AG10803 (cell line): ENCODE results near the gene SBF1.

Experiments
- DNase-seq: peaks from one replicate; pipeline ENCODE4 v3.0.0; 2010; ENCODE audit warnings: low read depth
- H3K4me3 ChIP-seq: 2 replicates; pipeline ENCODE4 v1.5.1; 2011; ENCODE audit warnings: mild to moderate bottlenecking, low read length, control low read depth
- TF ChIP-seq, protein P1 (sequence below): conservative IDR thresholded peaks from 2 replicates; pipeline ENCODE4 v1.5.1; 2011; ENCODE audit warnings: mild to moderate bottlenecking, low read length, control low read depth, inconsistent platforms

The SBF1 gene

GRCh38 chr22:50505276-50505775, 30.5 kb upstream of the SBF1 start:
- TF ChIP-seq, protein P1, sequence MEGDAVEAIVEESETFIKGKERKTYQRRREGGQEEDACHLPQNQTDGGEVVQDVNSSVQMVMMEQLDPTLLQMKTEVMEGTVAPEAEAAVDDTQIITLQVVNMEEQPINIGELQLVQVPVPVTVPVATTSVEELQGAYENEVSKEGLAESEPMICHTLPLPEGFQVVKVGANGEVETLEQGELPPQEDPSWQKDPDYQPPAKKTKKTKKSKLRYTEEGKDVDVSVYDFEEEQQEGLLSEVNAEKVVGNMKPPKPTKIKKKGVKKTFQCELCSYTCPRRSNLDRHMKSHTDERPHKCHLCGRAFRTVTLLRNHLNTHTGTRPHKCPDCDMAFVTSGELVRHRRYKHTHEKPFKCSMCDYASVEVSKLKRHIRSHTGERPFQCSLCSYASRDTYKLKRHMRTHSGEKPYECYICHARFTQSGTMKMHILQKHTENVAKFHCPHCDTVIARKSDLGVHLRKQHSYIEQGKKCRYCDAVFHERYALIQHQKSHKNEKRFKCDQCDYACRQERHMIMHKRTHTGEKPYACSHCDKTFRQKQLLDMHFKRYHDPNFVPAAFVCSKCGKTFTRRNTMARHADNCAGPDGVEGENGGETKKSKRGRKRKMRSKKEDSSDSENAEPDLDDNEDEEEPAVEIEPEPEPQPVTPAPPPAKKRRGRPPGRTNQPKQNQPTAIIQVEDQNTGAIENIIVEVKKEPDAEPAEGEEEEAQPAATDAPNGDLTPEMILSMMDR: no peak
- H3K4me3 ChIP-seq: no peak overlapping the region
- no peak for DNase-seq

DNA sequence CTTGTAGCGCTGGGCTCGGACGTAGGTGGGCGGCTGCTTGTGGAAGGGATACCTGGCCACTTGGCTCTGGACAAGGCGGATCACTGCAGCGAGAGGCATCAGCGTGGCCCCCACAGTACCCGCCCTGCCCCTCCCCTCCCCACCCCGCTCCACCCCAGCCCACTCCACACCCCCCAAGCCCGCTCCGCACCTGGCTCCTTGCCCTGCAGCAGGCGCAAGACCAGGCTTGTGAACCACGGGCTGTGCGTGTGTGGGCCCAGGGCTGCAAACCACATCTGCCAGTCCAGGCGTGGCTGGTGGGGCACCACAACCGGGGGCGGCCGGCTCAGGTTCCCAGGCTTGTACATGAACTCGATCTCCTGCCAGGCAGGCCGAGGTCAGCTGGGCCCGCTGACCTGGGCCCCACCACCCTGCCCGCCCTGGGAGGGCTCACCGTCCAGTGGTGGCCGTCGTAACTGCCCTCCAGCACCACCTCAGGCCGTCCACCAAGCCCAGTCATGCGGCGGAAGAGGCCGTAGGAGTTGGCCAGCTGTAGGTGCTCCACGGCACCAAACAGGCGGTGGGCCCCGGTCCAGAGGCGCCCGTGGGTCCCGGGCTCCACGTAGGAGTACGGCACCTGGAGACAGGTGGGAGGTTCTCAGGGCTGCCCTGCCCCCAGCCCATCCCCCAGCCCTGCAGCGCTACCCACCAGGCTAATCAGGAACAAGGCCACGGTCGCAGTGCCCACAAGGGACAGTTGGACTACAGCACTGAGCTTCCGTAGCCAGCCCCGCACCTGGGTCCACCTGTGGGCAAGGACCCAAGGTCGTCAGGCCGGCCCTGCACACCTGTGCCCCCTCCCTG, 29.8 kb upstream of the SBF1 start:
- H3K4me3 ChIP-seq: no peak overlapping the region
- TF ChIP-seq, protein P1: no peak
- no peak for DNase-seq

DNA sequence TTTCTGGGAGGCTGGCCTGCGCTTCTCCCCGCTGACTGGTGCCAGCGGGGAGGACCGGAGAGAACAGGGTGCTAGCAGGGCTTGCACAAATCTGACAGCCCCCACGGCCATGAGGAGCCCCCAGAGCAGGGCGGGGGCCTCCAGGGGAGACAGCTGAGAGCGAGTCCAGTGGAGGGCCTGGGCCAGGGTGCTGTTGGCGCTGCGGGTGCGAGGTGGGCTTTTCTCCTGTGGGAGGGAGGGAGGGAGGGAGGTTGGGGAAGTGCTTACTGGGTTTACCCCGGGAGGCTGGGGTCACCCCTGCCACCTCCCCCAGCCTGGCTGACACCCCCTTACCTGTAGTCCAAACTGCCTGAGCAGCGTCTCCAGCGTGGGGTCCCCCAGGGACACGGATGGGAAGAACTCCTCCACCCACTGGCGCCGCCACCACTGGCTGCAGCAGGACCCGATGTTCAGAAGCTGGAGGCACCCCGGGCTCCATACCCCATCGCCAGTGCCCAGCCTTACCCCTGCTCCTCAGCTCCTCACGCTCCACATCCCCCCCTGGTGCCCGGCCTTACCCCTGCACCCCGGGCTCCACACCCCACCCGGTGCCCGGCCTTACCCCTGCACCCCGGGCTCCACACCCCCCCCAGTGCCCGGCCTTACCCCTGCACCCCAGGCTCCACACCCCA, 28.8 kb upstream of the SBF1 start:
- H3K4me3 ChIP-seq: no peak overlapping the region
- no peak for DNase-seq
- TF ChIP-seq, protein P1: no peak

DNA sequence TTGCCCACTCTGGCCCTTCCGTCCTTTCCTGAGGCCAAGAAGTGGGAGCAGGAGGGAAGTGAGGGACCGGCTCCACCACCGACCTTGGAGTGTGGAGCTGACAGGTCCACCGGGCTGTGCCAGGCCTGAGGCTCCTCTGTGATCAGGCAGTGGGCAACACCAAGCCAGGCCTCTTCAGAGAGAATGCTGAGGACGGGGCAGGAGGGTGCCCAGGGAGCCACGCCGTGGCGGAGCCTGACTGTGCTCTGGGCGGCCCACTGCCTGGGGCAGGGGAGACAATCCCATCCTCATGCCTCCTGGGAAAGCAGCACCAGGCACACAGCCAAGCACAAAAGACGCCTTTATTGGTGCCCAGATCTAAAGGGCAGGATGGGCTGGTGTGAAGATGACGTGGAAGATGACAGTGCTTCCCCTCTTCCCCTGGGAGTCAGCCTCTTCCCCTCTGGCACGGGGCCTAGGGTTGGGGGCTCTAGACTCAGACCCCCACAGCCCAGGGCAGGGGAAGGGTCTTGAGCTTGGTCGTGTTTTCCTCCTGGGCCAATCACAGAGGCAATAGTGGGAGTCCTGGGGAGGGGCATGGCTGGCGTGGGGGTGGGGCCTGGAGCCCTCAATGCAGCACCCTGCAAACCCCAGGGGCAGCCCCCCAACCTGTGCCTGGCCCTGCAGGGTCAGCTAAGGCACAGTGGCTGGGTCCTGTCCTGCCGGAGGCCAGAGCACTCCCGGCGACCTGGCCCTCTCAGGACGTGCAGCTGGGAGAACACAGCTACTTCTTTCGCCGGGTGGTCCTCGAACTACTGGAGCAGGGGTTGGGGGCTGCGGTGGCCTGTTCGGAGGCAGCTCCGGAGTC, 28.0 kb upstream of the SBF1 start:
- H3K4me3 ChIP-seq: no peak overlapping the region
- DNase-seq: no peak
- TF ChIP-seq, protein P1: no peak

GRCh38 chr22:50502096-50502495, 27.3 kb upstream of the SBF1 start:
- no peak for DNase-seq
- TF ChIP-seq, protein P1: no peak
- H3K4me3 ChIP-seq: no peak overlapping the region

DNA sequence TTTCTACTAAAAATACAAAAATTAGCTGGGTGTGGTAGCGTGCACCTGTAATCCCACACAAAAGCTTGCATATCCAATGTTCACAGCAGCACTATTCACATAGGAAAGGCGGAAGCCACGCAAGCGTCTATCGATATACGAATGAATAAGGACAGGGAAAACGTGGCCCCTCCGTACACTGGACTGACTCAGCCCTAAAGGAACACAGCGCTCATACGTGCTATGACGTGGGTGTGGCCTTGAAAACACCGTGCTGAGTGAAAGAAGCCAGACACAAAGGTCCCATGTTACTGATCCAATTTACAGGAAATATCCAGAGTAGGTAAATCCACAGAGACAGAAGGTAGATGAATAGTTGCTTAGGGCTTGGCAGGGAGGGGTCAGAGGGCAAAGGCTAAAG, 25.6 kb upstream of the SBF1 start:
- H3K4me3 ChIP-seq: no peak overlapping the region
- TF ChIP-seq, protein P1: no peak
- no peak for DNase-seq
